Mesodermal cell (in vitro differentiated cells): ENCODE results near the gene NXPE4.
"Not testable (repeated sequence)": the region's sequence is repeated elsewhere in the genome, so short reads cannot be mapped to it uniquely, and the experiment has no call there.

ENCODE experiments used
- H3K27ac ChIP-seq: 2 replicates; pipeline ENCODE4 v1.7.0; 2013; ENCODE audit warnings: mild to moderate bottlenecking, low read depth, low read length, moderate library complexity; ENCODE audit not compliant: severe bottlenecking
- H3K36me3 ChIP-seq: 2 replicates; pipeline ENCODE4 v1.7.1; 2013; ENCODE audit warnings: mild to moderate bottlenecking, low read length, moderate library complexity; ENCODE audit not compliant: control insufficient read depth, insufficient read depth
- H3K4me1 ChIP-seq: one replicate; pipeline ENCODE4 v1.7.1; 2013; ENCODE audit warnings: mild to moderate bottlenecking, low read length; ENCODE audit not compliant: insufficient read depth, control insufficient read depth, poor library complexity, severe bottlenecking
- H3K4me3 ChIP-seq: 2 replicates; pipeline ENCODE4 v1.7.0; 2013; ENCODE audit warnings: low read length, control low read depth, mild to moderate bottlenecking; ENCODE audit not compliant: insufficient read depth, poor library complexity, severe bottlenecking; ENCODE audit errors: extremely low read depth
- H3K9me3 ChIP-seq: 2 replicates; pipeline ENCODE4 v1.7.1; 2013; ENCODE audit warnings: mild to moderate bottlenecking, low read length, moderate library complexity; ENCODE audit not compliant: control insufficient read depth
- WGBS, 2 experiments: methylation state at CpG; one replicate each; pipeline ENCODE4 v1.1.5; 2013; ENCODE audit warnings: missing lambda C conversion rate in 2 of 2; ENCODE audit not compliant: insufficient coverage in 2 of 2; 5-methylcytosine and 5-hydroxymethylcytosine counted together

The NXPE4 gene

GRCh38 chr11:114610550-114610949, 15.0 kb upstream of the NXPE4 start:
- Histone ChIP-seq H3K27ac (no peak overlapping the region), H3K9me3 (peaks cover 76% of the 10 kb centered on the region), H3K4me3 (no peak overlapping the region), H3K4me1 (no peaks in the 10 kb centered on the region), H3K36me3 (no peaks in the 10 kb centered on the region)
- 87 to 96% methylated on average over 10 of the region's 10 CpGs for WGBS, 2 experiments

- Histone ChIP-seq H3K36me3 (no peaks in the 10 kb centered on the region), H3K27ac (no peak overlapping the region), H3K4me1 (no peaks in the 10 kb centered on the region), H3K9me3 (peaks cover 75% of the 10 kb centered on the region), H3K4me3 (no peak overlapping the region)
- WGBS, 2 experiments = 87 to 92% methylated on average over 9 of the region's 9 CpGs
Measured at GRCh38 chr11:114609429-114609828, 13.8 kb upstream of the NXPE4 start.

- H3K27ac ChIP-seq, H3K4me1 ChIP-seq, H3K36me3 ChIP-seq, H3K4me3 ChIP-seq: not testable (repeated sequence)
- WGBS, 2 experiments = 79 to 83% methylated on average over 6 to 9 of the region's 9 CpGs
- peaks cover 73% of the 10 kb centered on the region for H3K9me3 ChIP-seq
Measured at GRCh38 chr11:114608605-114609004, 13.0 kb upstream of the NXPE4 start.

GRCh38 chr11:114607753-114608459, 12.3 kb upstream of the NXPE4 start:
- WGBS, 2 experiments = 86 to 94% methylated on average over 8 to 9 of the region's 11 CpGs
- peaks cover 67% of the 10 kb centered on the region for H3K9me3 ChIP-seq
- H3K4me3 ChIP-seq = no peak overlapping the region
- no peak overlapping the region for H3K27ac ChIP-seq
- no peaks in the 10 kb centered on the region for H3K4me1 ChIP-seq
- no peaks in the 10 kb centered on the region for H3K36me3 ChIP-seq

DNA sequence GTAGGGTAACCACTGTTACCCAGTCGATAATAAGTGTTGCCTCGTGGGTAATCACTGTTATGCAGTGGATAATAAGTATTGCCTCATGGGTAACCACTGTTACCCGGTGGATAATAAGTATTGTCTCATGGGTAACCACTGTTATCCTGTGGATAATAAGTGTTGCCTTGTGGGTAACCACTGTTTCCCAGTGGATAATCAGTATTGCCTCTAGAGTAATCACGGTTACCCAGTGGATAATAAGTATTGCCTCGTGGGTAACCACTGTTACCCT, 11.2 kb upstream of the NXPE4 start:
- WGBS, 2 experiments = 80 to 93% methylated on average over 5 of the region's 5 CpGs
- not testable (repeated sequence) for H3K27ac ChIP-seq, H3K4me1 ChIP-seq, H3K36me3 ChIP-seq, H3K4me3 ChIP-seq
- peaks cover 57% of the 10 kb centered on the region for H3K9me3 ChIP-seq

DNA sequence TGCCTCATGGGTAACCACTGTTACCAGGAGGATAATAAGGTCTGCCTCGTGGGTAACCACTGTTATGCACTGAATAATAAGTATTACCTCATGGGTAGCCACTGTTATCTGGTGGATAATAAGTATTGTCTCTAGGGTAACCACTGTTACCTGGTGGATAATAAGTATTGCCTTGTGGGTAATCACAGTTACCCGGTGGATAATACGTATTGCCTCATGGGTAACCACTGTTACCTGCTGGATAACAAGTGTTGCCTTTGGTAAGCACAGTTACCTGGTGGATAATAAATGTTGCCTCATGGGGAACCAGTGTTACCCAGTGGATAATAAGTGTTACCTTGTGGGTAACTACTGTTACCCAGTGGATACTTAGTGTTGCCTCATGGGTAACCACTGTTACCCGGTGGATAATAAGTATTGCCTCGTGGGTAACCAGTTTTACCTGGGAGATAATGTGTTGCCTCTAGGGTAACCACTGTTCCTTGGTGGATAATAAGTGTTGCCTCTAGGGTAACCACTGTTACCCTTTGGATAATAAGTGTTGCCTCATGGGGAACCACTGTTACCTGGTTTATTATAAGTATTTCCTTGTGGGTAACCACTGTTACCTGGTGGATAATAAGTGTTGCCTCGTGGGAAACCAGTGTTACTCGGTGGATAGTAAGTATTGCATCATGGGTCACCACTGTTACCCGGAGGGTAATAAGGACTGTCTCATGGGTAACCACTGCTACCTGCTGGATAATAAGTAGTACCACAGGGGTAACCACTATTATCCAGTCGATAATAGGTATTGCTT, 10.6 kb upstream of the NXPE4 start:
- Histone ChIP-seq H3K27ac (no peak overlapping the region), H3K9me3 (peaks cover 52% of the 10 kb centered on the region)

DNA sequence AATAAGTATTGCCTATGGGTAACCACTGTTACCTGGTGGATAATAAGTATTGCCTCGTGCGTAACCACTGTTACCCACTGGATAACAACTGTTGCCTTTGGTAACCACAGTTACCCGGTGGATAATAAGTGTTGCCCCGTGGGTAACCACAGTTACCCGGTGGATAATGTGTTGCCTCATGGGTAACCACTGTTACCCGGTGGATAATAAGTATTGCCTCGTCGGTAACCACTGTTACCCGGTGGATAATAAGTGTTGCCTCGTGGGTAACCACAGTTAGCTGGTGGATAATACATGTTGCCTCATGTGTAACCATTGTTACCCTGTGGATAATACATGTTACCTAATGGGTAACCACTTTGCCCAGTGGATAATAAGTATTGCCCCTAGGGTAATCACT, 9.8 kb upstream of the NXPE4 start:
- Histone ChIP-seq H3K4me1 (no peaks in the 10 kb centered on the region), H3K27ac (no peak overlapping the region), H3K4me3 (no peak overlapping the region), H3K36me3 (no peaks in the 10 kb centered on the region), H3K9me3 (peaks cover 44% of the 10 kb centered on the region)
- WGBS, 2 experiments = 87 to 95% methylated on average over 10 of the region's 10 CpGs

More for the DNA sequence above, 10.6 kb upstream of the NXPE4 start:
- Histone ChIP-seq H3K4me3 (no peak overlapping the region), H3K36me3 (no peaks in the 10 kb centered on the region), H3K4me1 (no peaks in the 10 kb centered on the region)
- 92 to 94% methylated on average over 8 of the region's 9 CpGs for WGBS, 2 experiments

DNA sequence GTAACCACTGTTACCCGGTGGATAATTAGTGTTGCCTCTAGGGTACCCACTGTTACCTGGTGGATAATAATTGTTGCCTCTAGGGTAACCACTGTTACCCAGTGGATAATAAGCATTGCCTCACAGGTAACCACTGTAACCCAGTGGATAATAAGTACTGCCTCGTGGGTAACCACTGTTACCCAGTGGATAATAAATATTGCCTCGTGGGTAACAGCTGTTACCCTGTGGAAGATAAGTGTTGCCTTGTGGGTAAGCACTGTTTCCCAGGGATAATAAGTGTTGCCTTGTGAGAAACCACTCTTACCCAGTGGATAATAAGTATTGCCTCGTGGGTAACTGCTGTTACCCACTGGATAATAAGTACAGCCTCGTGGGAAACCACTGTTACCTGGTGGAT, 9.3 kb upstream of the NXPE4 start:
- Histone ChIP-seq H3K4me3 (no peak overlapping the region), H3K27ac (no peak overlapping the region), H3K9me3 (peaks cover 44% of the 10 kb centered on the region), H3K36me3 (no peaks in the 10 kb centered on the region), H3K4me1 (no peaks in the 10 kb centered on the region)
- WGBS, 2 experiments = 83 to 91% methylated on average over 4 to 5 of the region's 5 CpGs

- H3K9me3 ChIP-seq = peaks cover 39% of the 10 kb centered on the region
- H3K36me3 ChIP-seq = no peaks in the 10 kb centered on the region
- H3K4me3 ChIP-seq = no peak overlapping the region
- H3K4me1 ChIP-seq = no peaks in the 10 kb centered on the region
- 90 to 93% methylated on average over 9 of the region's 13 CpGs for WGBS, 2 experiments
- H3K27ac ChIP-seq = no peak overlapping the region
Measured at GRCh38 chr11:114604179-114604813, 8.7 kb upstream of the NXPE4 start.

- not testable (repeated sequence) for H3K27ac ChIP-seq, H3K4me3 ChIP-seq, H3K4me1 ChIP-seq, H3K36me3 ChIP-seq
- H3K9me3 ChIP-seq = peaks cover 31% of the 10 kb centered on the region
- 90% methylated on average over 2 of the region's 7 CpGs; no CpG with 5 or more reads in 1 of the 2 experiments for WGBS, 2 experiments
Measured at GRCh38 chr11:114603151-114603550, 7.6 kb upstream of the NXPE4 start.

DNA sequence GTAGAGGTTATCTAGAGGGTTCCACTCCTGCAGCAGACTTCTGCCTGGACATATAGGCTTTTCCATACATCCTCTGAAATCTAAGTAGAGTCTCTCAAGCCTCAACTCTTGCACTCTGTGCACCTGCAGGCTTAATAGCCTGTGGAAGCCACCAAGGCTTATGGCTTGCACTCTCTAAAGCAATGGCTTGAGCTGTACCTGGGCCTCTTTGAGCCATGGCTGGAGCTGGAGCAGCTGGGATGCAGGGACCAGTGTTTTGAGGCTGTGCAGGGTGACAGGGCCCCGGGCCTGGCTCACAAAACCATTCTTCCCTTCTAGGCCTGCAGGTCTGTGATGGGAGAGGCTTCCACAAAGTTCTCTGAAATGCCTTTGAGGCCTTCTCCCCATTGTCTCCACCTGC, 2.9 kb upstream of the NXPE4 start:
- WGBS, 2 experiments = 100% methylated on average over 1 of the region's 1 CpG
- no peaks in the 10 kb centered on the region for H3K4me1 ChIP-seq
- H3K4me3 ChIP-seq = no peak overlapping the region

More for the DNA sequence above, 2.9 kb upstream of the NXPE4 start:
- Histone ChIP-seq H3K9me3 (no peaks in the 10 kb centered on the region), H3K36me3 (no peaks in the 10 kb centered on the region), H3K27ac (no peak overlapping the region)
